RWPE2 (cell line): ENCODE measurements around the gene SUCLG2.

ENCODE experiments used
- ATAC-seq: fragments of 200-7000 bp; cut with Tn5 transposase; 3 replicates; pipeline ENCODE4 v1.9.1; 2021; ENCODE audit warnings: low read depth
- DNase-seq: peaks from one replicate; pipeline ENCODE4 v3.0.0-alpha.2; 2020; ENCODE audit warnings: low spot score
- H3K27ac ChIP-seq: fragments of 450-650 bp; 2 replicates; pipeline ENCODE4 v1.5.1; 2017; ENCODE audit warnings: mild to moderate bottlenecking; ENCODE audit not compliant: poor library complexity, severe bottlenecking
- H3K27me3 ChIP-seq: fragments of 250-450 bp; sonication (Bioruptor Pico); 2 replicates; pipeline ENCODE4 v1.5.1; 2021; ENCODE audit warnings: mild to moderate bottlenecking, moderate library complexity; ENCODE audit not compliant: insufficient read depth, poor library complexity, severe bottlenecking
- H3K36me3 ChIP-seq: fragments of 250-450 bp; sonication (Bioruptor Pico); 2 replicates; pipeline ENCODE4 v1.5.1; 2020; ENCODE audit warnings: low read depth, mild to moderate bottlenecking, moderate library complexity
- H3K4me1 ChIP-seq: fragments of 250-450 bp; sonication (Bioruptor Pico); 2 replicates; pipeline ENCODE4 v1.5.1; 2021; ENCODE audit warnings: mild to moderate bottlenecking, moderate library complexity; ENCODE audit not compliant: insufficient read depth, poor library complexity, severe bottlenecking
- H3K4me3 ChIP-seq: fragments of 250-450 bp; sonication (Bioruptor Pico); 2 replicates; pipeline ENCODE4 v1.5.1; 2021; ENCODE audit warnings: mild to moderate bottlenecking, moderate library complexity; ENCODE audit not compliant: severe bottlenecking
- H3K9me3 ChIP-seq: fragments of 250-450 bp; sonication (Bioruptor Pico); 2 replicates; pipeline ENCODE4 v1.5.1; 2021; ENCODE audit warnings: mild to moderate bottlenecking, moderate library complexity; ENCODE audit not compliant: severe bottlenecking
- CTCF ChIP-seq: fragments of 450-650 bp; IDR thresholded peaks from one replicate; pipeline ENCODE4 v1.5.1; 2017; ENCODE audit warnings: mild to moderate bottlenecking, moderate library complexity; ENCODE audit not compliant: poor library complexity, severe bottlenecking

Gene SUCLG2

GRCh38 chr3:67601919-67602608 is 52.3 kb downstream of the SUCLG2 start:
- H3K36me3 ChIP-seq, result peaks cover 26% of the 10 kb centered on the region
- H3K4me1 ChIP-seq, result no peaks in the 10 kb centered on the region
- no peaks in the 10 kb centered on the region for H3K9me3 ChIP-seq
- no peaks in the 10 kb centered on the region for H3K27me3 ChIP-seq
- ATAC-seq (no peak), DNase-seq (no peak)
- no peak for TF ChIP-seq CTCF
- H3K27ac ChIP-seq, result no peak overlapping the region
- H3K4me3 ChIP-seq, result no peak overlapping the region

GRCh38 chr3:67601385-67601784 is 53.0 kb downstream of the SUCLG2 start:
- no peak for DNase-seq
- ATAC-seq, result no peak
- Histone ChIP-seq H3K36me3 (peaks cover 20% of the 10 kb centered on the region), H3K9me3 (no peaks in the 10 kb centered on the region), H3K27ac (no peak overlapping the region), H3K4me3 (no peak overlapping the region), H3K27me3 (no peaks in the 10 kb centered on the region), H3K4me1 (no peaks in the 10 kb centered on the region)
- TF ChIP-seq CTCF, result no peak

- Histone ChIP-seq H3K4me1 (no peaks in the 10 kb centered on the region), H3K27ac (no peak overlapping the region), H3K4me3 (no peak overlapping the region), H3K27me3 (no peaks in the 10 kb centered on the region), H3K36me3 (peaks cover 10% of the 10 kb centered on the region), H3K9me3 (no peaks in the 10 kb centered on the region)
- DNase-seq (no peak), ATAC-seq (no peak)
- TF ChIP-seq CTCF, result no peak
These were observed 54.6 kb downstream of the SUCLG2 start for GRCh38 chr3:67599821-67600220.

GRCh38 chr3:67598814-67599556 is 55.4 kb downstream of the SUCLG2 start:
- no peaks in the 10 kb centered on the region for H3K9me3 ChIP-seq
- no peak overlapping the region for H3K27ac ChIP-seq
- ATAC-seq (no peak), DNase-seq (no peak)
- no peaks in the 10 kb centered on the region for H3K4me1 ChIP-seq
- H3K4me3 ChIP-seq, result no peak overlapping the region
- no peaks in the 10 kb centered on the region for H3K27me3 ChIP-seq
- TF ChIP-seq CTCF, result no peak
- H3K36me3 ChIP-seq, result peaks cover 4% of the 10 kb centered on the region

GRCh38 chr3:67595424-67595823 is 59.0 kb downstream of the SUCLG2 start:
- no peaks in the 10 kb centered on the region; the same call in none of the 2 replicates for H3K36me3 ChIP-seq
- no peaks in the 10 kb centered on the region for H3K27me3 ChIP-seq
- H3K4me3 ChIP-seq, result no peak overlapping the region
- H3K27ac ChIP-seq, result no peak overlapping the region
- no peak for TF ChIP-seq CTCF
- no peaks in the 10 kb centered on the region for H3K9me3 ChIP-seq
- no peaks in the 10 kb centered on the region for H3K4me1 ChIP-seq
- DNase-seq (no peak), ATAC-seq (no peak)
